ENCODE measurements around the gene CSPG4.

The CSPG4 gene

DNA sequence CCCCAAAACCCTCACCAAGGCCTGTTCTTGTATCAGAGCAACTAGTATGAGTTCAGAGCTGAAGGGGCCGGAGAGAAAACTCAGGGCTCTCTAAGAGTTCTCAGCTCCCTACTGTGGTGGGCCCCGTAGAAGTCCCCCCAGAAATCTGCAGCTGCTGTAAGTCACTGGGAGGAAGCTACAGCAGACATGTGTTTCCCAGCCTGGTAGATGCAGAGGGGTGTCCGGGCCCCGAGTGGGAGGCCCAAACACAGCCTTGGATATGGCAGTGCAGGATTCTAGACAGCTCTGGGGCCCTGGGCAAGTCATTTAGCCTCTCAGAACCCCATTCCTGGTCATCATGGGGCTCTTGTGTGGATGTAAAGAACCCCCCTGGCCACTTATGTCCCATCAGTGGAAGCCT is 39.2 kb upstream of the CSPG4 start:
- Histone ChIP-seq H3K27me3 (ENCODE audit: insufficient read depth, poor library complexity, severe bottlenecking) (no peaks in the 10 kb centered on the region), H3K27ac (replicated peaks) (no peak overlapping the region), H3K4me3 (replicated peaks; ENCODE audit: insufficient read depth, low read length) (no peak overlapping the region)
- DNase-seq (ENCODE audit: low read depth in 1 of 2, low spot score in 1 of 2): no peak
- TF ChIP-seq POLR2AphosphoS5 (IDR thresholded peaks at IDR 0.05; ENCODE audit: low read depth) (no peak), GABPA (IDR thresholded peaks at IDR 0.05; ENCODE audit: low read depth) (no peak)
- TF ChIP-seq, protein P1, sequence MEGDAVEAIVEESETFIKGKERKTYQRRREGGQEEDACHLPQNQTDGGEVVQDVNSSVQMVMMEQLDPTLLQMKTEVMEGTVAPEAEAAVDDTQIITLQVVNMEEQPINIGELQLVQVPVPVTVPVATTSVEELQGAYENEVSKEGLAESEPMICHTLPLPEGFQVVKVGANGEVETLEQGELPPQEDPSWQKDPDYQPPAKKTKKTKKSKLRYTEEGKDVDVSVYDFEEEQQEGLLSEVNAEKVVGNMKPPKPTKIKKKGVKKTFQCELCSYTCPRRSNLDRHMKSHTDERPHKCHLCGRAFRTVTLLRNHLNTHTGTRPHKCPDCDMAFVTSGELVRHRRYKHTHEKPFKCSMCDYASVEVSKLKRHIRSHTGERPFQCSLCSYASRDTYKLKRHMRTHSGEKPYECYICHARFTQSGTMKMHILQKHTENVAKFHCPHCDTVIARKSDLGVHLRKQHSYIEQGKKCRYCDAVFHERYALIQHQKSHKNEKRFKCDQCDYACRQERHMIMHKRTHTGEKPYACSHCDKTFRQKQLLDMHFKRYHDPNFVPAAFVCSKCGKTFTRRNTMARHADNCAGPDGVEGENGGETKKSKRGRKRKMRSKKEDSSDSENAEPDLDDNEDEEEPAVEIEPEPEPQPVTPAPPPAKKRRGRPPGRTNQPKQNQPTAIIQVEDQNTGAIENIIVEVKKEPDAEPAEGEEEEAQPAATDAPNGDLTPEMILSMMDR (IDR thresholded peaks at IDR 0.05; ENCODE audit: insufficient read depth, low read length): no peak
- TF ChIP-seq, protein P2, sequence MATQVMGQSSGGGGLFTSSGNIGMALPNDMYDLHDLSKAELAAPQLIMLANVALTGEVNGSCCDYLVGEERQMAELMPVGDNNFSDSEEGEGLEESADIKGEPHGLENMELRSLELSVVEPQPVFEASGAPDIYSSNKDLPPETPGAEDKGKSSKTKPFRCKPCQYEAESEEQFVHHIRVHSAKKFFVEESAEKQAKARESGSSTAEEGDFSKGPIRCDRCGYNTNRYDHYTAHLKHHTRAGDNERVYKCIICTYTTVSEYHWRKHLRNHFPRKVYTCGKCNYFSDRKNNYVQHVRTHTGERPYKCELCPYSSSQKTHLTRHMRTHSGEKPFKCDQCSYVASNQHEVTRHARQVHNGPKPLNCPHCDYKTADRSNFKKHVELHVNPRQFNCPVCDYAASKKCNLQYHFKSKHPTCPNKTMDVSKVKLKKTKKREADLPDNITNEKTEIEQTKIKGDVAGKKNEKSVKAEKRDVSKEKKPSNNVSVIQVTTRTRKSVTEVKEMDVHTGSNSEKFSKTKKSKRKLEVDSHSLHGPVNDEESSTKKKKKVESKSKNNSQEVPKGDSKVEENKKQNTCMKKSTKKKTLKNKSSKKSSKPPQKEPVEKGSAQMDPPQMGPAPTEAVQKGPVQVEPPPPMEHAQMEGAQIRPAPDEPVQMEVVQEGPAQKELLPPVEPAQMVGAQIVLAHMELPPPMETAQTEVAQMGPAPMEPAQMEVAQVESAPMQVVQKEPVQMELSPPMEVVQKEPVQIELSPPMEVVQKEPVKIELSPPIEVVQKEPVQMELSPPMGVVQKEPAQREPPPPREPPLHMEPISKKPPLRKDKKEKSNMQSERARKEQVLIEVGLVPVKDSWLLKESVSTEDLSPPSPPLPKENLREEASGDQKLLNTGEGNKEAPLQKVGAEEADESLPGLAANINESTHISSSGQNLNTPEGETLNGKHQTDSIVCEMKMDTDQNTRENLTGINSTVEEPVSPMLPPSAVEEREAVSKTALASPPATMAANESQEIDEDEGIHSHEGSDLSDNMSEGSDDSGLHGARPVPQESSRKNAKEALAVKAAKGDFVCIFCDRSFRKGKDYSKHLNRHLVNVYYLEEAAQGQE (IDR thresholded peaks at IDR 0.05; ENCODE audit: insufficient replicate concordance, low read depth): no peak

DNA sequence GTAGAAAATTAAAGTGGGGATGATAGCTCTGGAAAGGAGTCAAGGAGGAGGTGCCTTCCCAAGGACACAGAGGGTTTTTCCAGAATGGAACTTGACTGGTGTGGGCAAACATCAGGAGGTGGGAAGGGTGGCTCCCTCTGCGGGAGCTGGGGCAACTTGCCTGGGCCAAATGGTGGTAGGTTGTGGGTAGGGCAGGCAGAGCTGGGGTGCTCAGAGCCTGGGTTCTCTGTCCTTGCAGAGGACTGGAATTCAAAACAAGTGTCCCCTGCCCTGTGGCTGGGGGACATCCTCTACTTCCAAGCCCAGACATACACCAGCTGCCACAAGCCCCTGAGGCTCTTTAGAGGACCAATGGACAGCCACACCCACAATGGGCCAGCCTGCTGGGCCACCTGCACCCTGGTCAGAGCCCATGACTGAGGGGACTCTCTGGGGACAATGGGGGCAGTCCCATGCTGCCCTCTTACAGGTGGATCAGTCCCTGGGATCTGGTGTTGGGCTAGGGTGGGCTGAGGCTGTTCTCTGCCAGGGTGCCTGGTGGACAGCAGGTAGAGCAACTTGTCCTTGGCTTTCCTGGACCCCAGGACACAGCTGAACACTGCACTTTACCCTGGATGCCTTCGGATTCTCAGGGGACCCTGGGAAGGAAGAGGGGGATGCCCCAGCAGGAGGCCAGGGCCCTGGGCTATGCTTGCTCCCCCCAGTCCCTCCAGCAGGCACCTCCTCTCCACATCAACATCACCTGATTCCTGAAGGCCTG is 38.6 kb upstream of the CSPG4 start:
- Histone ChIP-seq H3K4me3 (replicated peaks; ENCODE audit: insufficient read depth, low read length) (no peak overlapping the region), H3K27ac (replicated peaks) (no peak overlapping the region), H3K27me3 (ENCODE audit: insufficient read depth, poor library complexity, severe bottlenecking) (no peaks in the 10 kb centered on the region)
- no peak for DNase-seq (ENCODE audit: low read depth in 1 of 2, low spot score in 1 of 2)
- TF ChIP-seq, protein P2 (IDR thresholded peaks at IDR 0.05; ENCODE audit: insufficient replicate concordance, low read depth): no peak
- TF ChIP-seq POLR2AphosphoS5 (IDR thresholded peaks at IDR 0.05; ENCODE audit: low read depth) (no peak), SPI1 (IDR thresholded peaks at IDR 0.05; ENCODE audit: borderline replicate concordance, low read depth) (no peak), GABPA (IDR thresholded peaks at IDR 0.05; ENCODE audit: low read depth) (no peak)
- TF ChIP-seq, protein P1 (IDR thresholded peaks at IDR 0.05; ENCODE audit: insufficient read depth, low read length): no peak

DNA sequence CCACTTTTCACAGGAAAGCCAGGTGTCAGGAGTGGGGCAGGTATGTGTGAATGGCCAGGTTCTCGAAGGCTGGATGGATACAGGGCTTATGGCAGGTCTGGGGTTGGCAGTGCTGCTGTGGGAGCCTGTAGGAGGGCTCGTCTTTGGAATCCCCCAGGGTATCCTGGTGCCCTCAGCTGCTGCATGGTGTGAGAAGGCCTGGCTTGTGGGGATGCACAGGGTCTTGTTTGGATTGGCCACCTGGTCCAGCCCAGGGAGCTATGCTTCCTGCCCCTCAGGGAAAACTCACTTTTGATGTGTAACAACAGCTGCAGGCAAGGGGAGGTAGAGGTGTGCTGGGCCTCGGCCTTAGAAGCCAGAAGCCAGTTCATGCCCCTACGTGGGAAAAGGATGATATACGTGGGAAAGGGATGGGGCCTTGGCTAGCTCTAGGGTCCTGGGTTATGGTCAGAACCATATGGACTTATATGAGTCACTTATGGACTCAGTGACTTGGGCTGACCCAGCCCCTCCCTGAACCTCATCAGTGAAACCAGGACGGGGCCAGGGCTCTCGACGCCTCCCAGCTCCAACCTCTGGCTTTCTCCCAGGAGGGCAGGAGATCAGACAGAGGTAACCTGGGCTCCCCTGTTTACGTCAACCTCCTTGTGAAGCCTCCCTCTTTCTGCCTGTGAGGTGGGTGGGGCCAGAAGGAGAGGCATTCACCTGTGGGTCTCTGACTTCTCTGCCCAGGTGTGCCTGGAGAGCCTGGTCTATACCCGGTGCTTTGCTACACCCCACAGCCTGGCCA is 37.8 kb upstream of the CSPG4 start:
- TF ChIP-seq GABPA (IDR thresholded peaks at IDR 0.05; ENCODE audit: low read depth) (no peak), SPI1 (IDR thresholded peaks at IDR 0.05; ENCODE audit: borderline replicate concordance, low read depth) (no peak), POLR2AphosphoS5 (IDR thresholded peaks at IDR 0.05; ENCODE audit: low read depth) (no peak)
- TF ChIP-seq, protein P2 (IDR thresholded peaks at IDR 0.05; ENCODE audit: insufficient replicate concordance, low read depth): no peak
- TF ChIP-seq, protein P1 (IDR thresholded peaks at IDR 0.05; ENCODE audit: insufficient read depth, low read length): no peak
- Histone ChIP-seq H3K27ac (replicated peaks) (no peak overlapping the region), H3K27me3 (ENCODE audit: insufficient read depth, poor library complexity, severe bottlenecking) (no peaks in the 10 kb centered on the region), H3K4me3 (replicated peaks; ENCODE audit: insufficient read depth, low read length) (no peak overlapping the region)
- no peak for DNase-seq (ENCODE audit: low read depth in 1 of 2, low spot score in 1 of 2)
